ENCODE results near the gene WDR72.
"Not testable (repeated sequence)": the region's sequence is repeated elsewhere in the genome, so short reads cannot be mapped to it uniquely, and the experiment has no call there.

The WDR72 gene

DNA sequence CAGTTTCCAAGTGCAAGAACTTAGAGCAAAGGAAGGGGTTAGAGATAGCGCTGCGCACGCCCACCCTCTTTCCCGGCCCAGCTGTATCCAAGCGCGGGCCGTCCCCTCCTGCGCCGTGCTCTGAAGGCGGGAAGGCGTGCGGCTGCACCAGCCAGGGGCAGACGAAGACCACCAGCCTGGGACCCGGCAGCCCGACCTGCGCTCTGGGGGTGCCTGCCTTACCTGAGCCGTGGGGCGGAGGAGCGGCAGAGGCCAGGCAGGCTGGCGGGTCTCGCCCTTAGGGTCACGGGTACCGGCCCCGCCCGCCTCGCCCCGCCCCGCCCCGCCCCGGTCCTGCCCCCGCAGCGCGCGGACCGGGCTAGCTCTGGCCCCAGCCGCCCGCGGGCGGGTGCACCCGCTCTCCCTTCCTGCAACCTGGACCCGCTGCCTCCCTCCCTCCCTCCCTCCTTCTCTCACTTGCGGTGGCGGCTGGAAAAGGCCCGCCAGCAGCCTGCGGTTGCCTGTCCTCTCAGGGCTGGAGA is at the start of gene WDR72:
TSS of gene WDR72 (minus strand) at position 253 of the 521 bp plus-strand sequence. CDS start 26,514 bp downstream, outside the sequence.
- DNase-seq: peak; percentile 12

DNA sequence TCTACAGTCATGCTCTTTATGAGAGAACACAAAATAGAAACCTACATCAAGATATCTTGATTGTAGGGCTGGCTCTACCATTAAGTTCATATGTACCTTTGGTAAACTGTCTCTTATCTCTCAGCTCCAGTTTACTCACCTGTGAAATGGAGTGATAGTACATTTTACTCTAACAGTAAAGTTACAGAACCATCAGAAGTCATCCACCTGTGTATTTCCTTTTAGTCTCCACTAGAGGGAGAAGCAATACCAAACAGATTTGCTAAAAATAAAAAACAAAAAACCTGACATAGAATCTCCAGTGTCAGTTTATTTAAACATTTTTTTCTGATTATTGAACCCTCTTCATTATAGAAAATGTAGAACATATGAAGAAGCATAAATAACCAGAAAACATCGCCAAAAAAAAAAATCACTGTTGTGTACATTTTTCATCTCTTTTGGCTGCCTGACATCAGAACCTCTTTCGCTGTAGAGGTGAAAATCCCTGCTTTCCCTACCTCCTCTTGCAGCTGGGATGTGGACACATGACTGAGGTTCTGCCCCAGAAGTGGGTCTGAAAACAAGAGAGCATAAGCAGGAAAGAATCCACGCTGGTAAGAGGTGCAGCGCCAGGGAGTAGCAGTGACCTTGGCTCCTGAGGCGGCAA is 48.7 kb upstream of the WDR72 start:
- DNase-seq: peak; percentile 7

DNA sequence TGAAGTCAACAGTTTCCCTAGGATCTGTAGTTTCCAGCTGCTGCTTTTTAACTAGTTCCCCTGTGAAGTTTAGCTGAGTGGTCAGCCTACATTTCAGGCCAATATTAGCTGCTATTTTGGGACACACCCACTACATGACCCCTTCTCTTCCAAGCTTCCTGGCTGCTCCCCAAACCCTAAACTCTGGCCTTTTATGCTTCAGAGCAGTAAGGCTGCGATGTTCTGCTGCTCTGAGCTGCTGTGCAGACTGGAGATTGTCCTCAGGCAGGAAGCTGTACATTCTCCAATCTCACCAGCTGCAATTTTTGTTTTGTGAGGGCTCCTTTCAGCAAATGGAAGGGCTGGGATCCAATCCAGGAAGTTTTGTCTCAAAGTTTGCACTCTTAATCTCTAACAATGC is 48.0 kb upstream of the WDR72 start:
- DNase-seq: no peak

DNA sequence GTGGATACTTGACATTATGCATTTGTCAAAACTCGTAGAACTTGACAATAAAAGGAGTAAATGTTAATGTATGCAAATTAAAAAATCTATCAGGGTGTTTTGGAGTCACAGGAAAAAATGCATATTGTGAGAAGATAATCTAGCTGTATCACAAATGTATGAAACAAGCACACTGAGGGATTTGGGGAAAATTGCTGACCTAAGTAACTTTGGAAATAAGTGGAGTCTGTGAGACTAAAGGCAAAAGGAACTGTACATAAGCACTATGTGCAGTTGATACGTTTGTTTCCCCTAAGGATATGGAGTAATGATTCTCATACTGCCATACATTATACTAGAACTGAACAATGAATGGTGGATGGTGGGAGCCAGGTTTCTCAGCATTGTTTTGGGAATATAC is 43.2 kb upstream of the WDR72 start:
- DNase-seq: no peak

DNA sequence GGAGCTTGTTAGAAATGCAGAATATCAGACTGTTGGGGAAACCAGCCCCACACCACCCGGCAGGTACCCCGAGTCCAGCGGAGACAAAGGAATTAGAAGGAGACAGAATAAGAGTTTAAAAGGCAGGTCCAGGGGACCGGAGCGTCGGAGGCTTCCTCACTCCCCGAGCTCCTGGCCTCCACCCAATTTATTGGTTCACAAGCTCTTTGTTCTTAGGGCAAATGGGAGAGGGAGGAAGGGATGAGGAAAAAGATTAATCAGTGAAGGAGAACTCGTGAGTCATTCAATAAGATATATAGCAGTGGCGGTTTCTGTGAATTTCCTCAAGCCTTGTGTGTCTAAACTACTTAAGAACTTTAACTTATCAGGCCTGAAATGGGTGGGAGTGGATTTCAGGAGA is 32.1 kb upstream of the WDR72 start:
- no peak for DNase-seq

DNA sequence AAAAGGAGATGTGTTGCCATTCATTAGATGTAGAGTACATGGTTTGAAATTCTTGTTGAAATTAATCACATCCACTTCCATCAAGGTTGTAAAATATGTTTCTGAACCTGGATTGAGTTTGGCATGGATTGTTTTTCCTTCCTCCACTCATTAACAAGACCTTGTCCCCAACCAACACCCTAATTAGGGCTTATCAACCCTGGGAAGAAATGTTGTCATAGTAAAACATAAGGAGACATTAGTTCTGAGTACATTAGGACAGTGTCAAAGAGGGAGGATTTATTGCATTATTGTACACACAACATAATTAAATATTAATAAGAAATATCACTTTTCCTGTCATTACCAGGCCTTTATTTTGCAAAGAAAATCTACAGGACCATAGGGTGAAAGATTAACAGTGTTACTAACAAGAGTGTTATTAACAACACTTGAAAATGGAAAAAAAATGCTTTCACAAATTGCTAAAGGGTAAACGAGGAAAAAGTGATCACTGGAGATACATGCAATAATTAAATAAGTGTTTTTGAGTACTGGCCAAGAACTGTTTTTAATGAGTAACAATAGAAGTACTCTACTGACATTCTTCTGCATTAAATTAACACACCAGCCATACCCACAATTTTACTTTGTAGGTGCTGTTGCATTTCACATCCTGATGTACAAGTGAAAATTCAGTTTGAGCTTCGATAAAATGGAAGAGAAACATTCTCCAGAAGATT is 30.4 kb upstream of the WDR72 start:
- no peak for DNase-seq

DNA sequence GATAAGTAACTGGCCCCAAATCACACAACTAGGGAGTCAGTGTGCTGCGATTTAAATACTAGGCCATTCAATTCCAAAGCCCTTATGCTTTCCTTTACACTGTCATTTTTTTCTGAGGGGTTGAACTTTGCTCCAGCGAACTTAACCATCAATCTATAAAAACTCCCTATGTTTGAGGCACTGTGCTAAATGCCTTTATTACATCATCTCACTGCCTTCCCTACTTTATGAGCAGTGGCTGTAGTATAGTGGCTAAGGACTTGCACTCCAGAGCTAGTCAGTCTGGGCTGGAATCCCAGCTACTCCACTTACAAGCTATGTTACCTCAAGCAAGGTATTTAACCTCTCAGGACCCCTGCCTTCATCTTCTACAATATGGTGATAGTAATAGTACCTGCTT is 26.9 kb upstream of the WDR72 start:
- no peak for DNase-seq

DNA sequence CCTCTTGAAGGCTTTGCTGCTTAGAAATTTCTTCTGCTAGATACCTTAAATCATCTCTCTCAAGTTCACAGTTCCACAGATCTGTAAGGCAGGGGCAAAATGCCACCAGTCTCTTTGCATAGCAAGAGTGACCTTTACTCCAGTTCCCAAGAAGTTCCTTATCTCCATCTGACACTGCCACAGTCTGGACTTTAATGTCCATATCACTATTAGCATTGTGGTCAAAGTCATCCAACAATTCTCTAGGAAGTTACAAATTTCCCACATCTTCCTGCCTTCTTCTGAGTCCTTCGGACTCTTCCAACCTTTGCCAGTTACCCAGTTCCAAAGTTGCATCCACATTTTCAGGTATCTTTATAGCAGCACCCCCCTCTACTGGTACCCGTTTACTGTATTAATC is 25.8 kb upstream of the WDR72 start:
- DNase-seq: not testable (repeated sequence)

DNA sequence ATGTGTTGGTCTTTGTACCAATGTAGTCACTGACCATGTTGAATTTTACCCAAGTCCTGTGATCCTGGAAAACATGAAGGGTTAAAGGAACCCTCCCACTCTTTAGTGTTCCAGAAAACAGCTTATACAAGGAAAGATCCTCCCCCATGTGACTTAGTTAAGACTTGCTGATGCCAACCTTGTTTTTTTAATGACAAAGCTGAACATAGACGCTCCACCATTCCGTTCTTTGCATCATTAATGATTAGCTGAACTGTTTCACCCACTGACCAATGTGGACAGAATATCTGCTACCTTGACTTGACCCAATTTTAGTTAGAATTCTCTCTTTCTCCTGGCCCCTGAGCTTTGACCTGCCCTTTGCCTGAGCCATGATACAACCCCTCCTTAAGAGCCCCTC is 3.5 kb upstream of the WDR72 start:
- DNase-seq: no peak

DNA sequence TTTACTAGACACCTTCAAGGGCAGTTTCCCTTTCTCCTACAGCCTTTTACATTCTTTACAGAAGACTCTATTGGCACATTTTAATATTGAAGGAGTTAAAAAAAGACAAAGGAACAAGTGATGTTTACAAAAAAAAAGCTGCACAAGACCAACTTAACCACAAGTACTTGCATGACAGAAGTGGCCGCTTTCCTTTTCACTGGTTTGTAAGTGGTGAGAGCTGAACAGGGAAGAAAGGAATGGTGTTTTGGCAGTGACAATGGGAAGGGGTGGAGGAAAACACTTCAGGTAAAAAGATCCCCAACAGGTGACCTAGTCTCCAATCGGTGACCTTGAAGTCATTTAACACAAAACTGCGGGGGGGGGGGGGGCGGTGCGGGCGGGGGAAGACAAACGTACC is 1.1 kb downstream of the WDR72 start:
- DNase-seq: no peak

DNA sequence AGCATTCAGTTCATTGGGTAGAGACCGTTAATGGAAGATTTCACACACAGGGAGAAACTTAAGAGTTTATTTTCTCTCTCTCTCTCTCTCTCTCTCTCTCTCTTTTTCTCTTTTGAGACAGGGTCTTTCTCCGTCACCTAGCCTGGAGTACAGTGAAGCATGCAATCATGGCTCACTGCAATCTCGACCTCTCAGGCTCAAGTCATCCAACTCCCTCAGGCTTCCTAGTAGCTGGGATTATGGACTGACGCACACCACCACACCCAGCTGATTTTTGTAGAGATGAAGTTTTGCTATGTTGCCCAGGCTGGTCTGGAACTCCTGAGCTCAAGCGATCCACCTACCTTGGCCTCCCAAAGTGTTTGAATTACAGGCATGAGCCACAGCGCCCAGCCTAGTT is 1.6 kb downstream of the WDR72 start:
- no peak for DNase-seq

DNA sequence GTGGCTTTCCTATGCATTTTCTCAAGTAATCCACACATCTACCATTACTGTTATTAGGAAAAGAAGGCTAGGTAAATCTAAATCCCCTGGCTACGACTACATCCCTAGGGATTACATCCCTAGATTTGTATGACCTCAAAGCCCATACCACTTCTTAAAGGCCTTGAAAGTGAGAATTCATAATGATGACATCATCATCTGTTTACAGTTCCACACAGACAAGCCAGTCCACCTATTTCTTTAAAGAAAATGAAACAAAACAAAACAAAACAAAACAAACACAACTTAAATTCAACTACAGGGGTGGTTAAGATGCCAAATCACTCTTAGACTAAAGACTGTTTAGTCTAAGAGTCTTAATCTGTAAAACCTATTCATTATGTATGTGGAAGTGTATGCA is 5.7 kb downstream of the WDR72 start:
- DNase-seq: no peak

DNA sequence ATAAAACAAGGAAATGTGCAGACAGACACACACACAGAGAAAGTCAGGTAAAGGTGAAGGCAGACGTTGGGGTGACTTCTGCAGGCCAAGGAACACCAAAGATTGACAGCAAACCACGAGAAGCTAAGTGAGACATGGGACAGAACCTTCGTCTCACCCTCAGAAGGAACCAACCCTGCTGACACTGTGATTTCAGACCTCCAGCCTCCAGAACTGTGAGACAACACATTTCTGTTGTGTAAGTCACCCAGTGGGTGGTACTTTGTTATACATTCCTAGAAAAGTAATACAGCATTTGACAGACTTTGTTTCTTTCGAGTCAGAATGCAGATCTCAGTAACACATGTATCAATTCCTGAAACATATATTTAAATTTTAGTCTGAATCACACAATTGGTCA is 7.1 kb downstream of the WDR72 start:
- no peak for DNase-seq

DNA sequence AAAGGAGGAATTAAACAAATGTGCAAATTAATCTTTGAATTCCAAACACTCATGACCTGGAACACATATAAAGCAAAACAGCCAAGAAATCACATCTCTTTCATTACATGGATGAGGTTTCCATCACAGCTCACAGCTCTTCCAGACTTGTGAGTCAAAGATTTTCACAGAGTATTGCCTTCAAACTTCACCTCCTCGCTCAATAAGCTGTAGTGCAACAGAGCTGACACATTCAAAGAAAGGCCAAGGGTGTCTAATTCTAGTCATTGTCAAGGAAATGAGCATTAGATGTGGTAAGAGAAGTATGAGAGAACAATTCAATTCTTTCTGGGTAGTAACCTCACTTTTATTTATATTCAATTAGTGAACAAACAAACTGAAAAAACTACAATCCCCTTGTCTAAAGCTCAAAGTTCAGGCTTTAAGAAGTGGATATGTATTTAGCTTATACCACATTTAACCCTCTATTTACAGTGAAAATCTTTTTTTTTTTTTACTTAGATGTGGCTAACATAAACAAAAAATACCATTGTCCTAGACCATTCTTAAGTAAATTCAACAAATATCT is 11.9 kb downstream of the WDR72 start:
- DNase-seq: no peak

DNA sequence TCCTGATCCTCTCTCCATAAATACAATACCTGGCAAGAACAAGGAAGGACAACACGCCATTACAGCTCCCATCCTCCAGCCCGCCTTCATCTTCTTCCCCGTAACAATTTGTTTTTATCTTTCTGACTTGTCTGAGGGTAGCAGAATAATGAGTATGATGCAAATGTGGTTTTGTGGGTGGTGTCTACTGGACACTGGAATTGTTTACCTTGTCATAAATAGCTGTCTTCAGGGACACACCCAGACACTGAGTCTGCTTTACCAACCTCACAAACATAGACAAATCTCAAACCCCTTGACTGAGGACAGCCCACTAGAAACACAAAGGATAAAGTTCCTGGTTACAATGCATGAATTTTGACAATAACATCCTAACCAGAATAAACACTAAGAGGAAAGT is 13.4 kb downstream of the WDR72 start:
- DNase-seq: no peak

DNA sequence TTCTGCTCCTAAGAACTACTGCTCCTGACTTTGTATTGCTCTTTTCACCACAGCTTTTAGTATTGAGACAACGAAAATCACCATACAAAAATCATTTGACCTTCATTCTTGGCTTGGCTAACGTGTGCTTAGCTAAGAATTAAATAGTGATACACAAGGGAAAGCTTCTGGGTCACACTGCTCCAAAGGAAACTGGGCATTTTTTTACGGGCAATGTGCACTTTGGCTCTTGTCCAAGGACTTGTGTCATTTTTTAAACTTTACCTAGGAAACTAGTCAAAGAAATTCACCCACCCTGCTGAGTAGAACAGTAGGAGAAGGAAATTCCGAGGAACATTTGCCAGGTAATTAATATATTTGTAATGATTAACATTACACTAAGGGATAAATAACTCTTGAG is 19.8 kb downstream of the WDR72 start:
- no peak for DNase-seq

DNA sequence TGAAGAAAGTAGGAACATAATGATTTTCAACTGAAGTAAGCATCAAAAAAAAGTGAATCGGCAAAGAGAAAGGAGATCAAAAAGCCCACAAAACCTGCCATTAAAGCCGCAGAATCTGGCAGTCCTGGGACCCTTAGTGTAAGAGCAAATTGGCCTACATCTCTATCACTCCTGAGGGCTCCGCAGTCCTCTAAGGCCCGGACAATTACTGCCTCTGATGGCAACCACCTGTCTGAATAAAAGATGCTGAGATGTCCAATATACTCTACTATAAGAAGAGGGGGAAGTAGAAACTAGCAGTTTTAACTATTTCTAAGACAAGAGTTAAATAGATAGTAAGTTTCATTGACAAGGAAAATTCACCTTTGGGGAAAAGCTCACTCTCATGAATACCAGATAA is 20.3 kb downstream of the WDR72 start:
- no peak for DNase-seq

DNA sequence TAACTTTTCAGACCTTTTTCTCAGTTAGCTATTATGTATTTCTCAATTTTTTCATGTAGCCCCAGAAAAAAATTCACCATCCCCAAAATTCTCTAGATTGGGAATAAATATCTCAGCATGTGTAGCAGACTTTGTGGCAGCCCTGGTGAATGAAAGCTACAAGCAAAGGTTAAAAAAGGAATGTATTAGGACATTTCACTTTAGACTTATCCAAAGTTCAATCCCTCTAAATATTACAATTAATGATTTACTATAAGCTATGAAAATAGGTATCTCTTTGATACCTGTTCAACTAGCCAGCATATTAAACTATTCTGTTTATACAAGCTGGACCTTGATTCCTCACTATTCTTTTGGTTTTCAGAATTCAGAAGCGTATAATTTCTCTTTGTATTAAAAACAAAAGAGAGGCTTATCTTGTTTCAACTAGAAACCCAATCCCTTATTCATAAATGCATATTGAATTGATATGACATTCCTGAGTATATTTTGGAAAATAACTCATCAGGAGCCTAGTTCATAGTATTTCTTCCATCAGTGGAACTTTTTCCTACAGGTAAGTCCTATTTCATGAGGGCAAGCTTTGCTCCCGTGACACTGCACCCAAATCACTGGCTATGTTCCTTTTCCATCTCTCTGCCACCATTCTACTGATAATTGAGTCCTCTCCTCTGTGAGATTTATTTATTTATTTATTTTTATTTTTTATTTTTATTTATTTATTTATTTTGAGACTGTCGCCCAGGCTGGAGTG is 38.0 kb downstream of the WDR72 start:
- no peak for DNase-seq

DNA sequence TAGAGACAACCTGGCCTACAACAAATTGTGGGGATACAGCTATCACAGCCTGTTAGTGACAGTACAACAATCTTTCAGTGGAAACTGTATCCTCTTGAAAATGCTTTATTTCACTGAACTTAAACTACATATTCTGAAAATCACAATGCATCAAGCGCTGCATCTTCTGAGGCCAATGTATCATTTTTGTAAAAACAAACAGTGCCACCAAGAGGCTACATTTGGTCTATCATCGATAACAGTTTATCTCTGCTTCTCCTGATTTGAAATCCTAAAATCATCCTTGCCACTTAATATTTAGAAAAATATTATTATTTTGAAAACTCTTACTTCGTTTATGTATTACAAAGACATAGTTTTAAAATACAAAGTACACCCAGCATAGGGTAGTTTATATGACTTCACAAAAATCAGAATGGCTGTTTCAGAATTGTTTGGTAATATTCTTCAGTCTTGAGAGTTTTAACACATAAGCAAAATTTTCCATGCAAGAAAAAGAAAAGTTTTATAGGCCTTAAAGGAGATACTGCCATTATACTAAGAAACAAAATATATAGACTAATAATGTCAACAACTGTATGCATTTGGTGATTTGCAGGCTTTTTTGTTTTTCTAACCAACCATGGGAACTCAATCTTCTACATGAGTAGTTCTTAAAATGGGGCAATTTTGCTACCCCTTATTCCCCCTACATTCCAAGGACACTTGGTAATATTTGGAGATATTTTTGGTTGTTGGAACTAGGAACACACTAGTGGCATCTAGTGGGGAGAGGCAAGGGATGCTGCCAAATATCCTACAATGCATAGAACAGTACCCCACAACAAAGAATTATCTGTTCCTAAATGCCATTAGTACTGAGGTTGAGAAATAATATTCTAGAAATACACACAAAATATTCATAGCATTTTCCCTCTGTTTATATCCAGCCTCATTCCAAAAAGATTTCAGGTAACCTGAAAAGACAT is 42.3 kb downstream of the WDR72 start:
- DNase-seq: peak; percentile 61

DNA sequence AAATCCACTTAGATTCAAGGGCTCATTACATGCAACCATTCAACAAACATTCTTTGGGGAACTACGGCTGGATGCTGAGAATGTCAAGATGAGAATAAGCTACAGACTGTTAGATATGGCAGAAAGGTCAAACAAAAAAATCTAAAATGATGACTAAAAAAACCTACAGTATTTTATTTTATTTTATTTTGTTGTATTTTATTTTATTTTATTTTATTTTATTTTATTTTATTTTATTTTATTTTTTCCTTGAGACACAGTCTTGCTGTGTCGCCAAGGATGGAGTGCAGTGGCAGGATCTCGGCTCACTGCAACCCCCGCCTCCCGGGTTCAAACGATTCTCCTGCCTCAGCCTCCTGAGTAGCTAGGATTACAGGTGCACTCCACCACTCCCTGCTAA is 46.2 kb downstream of the WDR72 start:
- no peak for DNase-seq

DNA sequence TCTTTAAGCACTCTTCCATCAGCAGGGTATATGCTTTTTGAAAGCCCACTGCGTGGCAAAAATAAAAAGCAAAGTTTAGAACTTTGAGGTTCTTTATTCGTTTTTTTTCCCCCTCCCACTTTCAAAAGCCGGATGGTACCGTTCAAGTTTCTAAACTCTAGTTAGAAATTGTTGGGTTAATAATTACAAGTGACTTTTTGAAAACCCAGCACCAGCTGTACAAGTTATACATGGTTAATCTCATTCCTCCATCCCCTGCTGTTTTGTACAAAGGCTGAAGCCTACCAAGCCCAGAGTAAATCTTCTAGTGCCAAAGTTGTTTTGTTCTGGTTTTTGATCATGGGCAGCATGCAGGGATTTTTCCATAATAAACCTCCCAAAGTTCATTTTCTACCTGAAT is 48.6 kb downstream of the WDR72 start:
- peak; percentile 46 for DNase-seq

DNA sequence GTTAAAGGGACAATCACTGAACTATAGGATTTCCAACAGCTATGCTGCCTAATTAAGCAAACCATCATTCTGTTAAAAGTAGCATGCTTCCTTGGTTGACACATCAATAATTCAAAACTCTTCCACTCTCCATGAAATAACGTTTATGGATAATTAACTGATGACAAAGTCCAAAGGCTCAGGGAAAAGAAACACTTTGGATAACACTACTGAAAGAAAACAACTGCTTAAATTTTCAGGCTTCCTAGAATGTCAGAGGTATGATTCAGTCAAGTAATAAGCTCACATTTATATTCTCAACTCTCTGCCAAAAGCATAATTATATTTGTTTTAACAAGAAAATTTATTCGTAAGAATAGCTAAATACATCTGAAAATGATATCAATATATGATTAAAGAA is 49.6 kb downstream of the WDR72 start:
- no peak for DNase-seq
